Testis (tissue), 2 donors: ENCODE data around the gene GUCA1A.

Experiments
- POLR2A ChIP-seq: fragments of 450-650 bp; IDR thresholded peaks from one replicate; pipeline ENCODE4 v1.6.1; 2017; ENCODE audit warnings: antibody characterized with exemption, mild to moderate bottlenecking, moderate library complexity
- TF ChIP-seq, protein P1 (sequence below), 3 experiments: fragments of 450-650 bp in 2 of 3; fragments of 200-600 bp in 1 of 3; sonication (generic) in 1 of 3; IDR thresholded peaks; one replicate each; pipeline ENCODE4 v1.5.1; 2016 to 2019; ENCODE audit warnings: antibody characterized with exemption in 3 of 3, mild to moderate bottlenecking in 2 of 3, moderate library complexity in 1 of 3

DNA sequence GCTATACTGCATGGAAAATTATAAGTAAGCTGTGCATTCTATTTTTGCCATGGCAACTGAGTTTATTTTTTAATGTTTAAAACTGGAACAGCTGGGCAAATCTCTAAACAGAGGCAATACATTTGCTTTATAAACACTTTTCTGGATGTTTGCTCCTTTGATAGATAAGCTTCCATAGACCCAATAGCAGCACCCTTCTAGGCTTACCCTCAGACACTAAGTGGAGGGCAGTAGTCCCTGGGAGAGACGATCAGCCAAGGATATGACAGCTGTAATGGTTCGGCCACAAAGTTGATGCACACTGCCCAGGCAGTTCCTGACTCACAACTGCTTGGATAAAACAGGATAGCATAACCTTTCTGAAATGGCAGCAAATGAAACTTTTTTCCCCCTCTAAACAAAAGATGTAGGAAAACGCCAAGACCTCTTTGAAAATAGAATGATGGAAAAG is 53.0 kb downstream of the GUCA1A start:
- TF ChIP-seq, protein P1, sequence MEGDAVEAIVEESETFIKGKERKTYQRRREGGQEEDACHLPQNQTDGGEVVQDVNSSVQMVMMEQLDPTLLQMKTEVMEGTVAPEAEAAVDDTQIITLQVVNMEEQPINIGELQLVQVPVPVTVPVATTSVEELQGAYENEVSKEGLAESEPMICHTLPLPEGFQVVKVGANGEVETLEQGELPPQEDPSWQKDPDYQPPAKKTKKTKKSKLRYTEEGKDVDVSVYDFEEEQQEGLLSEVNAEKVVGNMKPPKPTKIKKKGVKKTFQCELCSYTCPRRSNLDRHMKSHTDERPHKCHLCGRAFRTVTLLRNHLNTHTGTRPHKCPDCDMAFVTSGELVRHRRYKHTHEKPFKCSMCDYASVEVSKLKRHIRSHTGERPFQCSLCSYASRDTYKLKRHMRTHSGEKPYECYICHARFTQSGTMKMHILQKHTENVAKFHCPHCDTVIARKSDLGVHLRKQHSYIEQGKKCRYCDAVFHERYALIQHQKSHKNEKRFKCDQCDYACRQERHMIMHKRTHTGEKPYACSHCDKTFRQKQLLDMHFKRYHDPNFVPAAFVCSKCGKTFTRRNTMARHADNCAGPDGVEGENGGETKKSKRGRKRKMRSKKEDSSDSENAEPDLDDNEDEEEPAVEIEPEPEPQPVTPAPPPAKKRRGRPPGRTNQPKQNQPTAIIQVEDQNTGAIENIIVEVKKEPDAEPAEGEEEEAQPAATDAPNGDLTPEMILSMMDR (IDR thresholded peaks at IDR 0.05): no peak
- no peak for TF ChIP-seq POLR2A
